A172 (cell line): ENCODE data around the gene PCBD1. TPM values are rescaled to one million over a fixed set of nuclear protein-coding genes. Genes with fewer than 3 reads are reported as not detected.

Source experiments
- DNase-seq: peaks from one replicate; pipeline ENCODE4 v3.0.0-alpha.2; 2015; ENCODE audit warnings: low spot score
- total RNA-seq: library from RNA; depleted of rRNA; stranded (reverse); fragments of >200 nt; shearing (Covaris generic); gene quantifications from 2 replicates; pipeline ENCODE4 v1.2.3, GENCODE V29; 2014

The PCBD1 gene
- total RNA-seq, 1 experiment from 2014 or later = 86.4 TPM

- no peak for DNase-seq
Observed at GRCh38 chr10:70902661-70903261, 14.4 kb upstream of the PCBD1 start.

- DNase-seq = no peak
Observed at GRCh38 chr10:70901276-70901878, 13.0 kb upstream of the PCBD1 start.

GRCh38 chr10:70899096-70899495 is 10.7 kb upstream of the PCBD1 start:
- no peak for DNase-seq

GRCh38 chr10:70898687-70899086 is 10.3 kb upstream of the PCBD1 start:
- DNase-seq = no peak

GRCh38 chr10:70896551-70896950 is 8.2 kb upstream of the PCBD1 start:
- DNase-seq = no peak

- no peak for DNase-seq
Observed at GRCh38 chr10:70894416-70894815, 6.1 kb upstream of the PCBD1 start.

- DNase-seq = no peak
Observed at GRCh38 chr10:70893227-70894006, 5.1 kb upstream of the PCBD1 start.

- DNase-seq = no peak
Observed at GRCh38 chr10:70892631-70893030, 4.3 kb upstream of the PCBD1 start.

GRCh38 chr10:70891627-70892026 is 3.3 kb upstream of the PCBD1 start:
- peak; percentile 28 for DNase-seq

GRCh38 chr10:70890917-70891431 is 2.6 kb upstream of the PCBD1 start:
- DNase-seq = no peak

GRCh38 chr10:70889291-70889690 is 926 bp upstream of the PCBD1 start:
- DNase-seq = no peak

GRCh38 chr10:70886921-70887665 is 1.3 kb downstream of the PCBD1 start:
- DNase-seq = no peak

- DNase-seq = no peak
Observed at GRCh38 chr10:70885931-70886903, 2.1 kb downstream of the PCBD1 start.

- no peak for DNase-seq
Observed at GRCh38 chr10:70885481-70885880, 2.9 kb downstream of the PCBD1 start.

- no peak for DNase-seq
Observed at GRCh38 chr10:70884741-70885140, 3.6 kb downstream of the PCBD1 start.

- peak; percentile 74 for DNase-seq
Observed at GRCh38 chr10:70880077-70880534, 8.3 kb downstream of the PCBD1 start.

GRCh38 chr10:70879207-70879606 is 9.2 kb downstream of the PCBD1 start:
- no peak for DNase-seq

- DNase-seq = no peak
Observed at GRCh38 chr10:70874061-70874460, 14.3 kb downstream of the PCBD1 start.

GRCh38 chr10:70872291-70872690 is 16.1 kb downstream of the PCBD1 start:
- no peak for DNase-seq

GRCh38 chr10:70866424-70866823 is 21.9 kb downstream of the PCBD1 start:
- DNase-seq = peak; percentile 28

GRCh38 chr10:70864935-70865334 is 23.4 kb downstream of the PCBD1 start:
- no peak for DNase-seq
